GM12878 (cell line): ENCODE measurements around the gene SSNA1. TPM values are rescaled to one million over a fixed set of nuclear protein-coding genes. Genes with fewer than 3 reads are reported as not detected.

ENCODE experiments used
- ATF3 ChIP-seq: IDR thresholded peaks from 2 replicates; pipeline ENCODE4 v1.6.1; 2011; ENCODE audit warnings: low read depth, mild to moderate bottlenecking, low read length, moderate library complexity, borderline replicate concordance; ENCODE audit errors: extremely low read depth
- CBX5 ChIP-seq: sonication (generic); IDR thresholded peaks from 2 replicates; pipeline ENCODE4 v1.6.1; 2016; ENCODE audit warnings: low read depth, moderate library complexity, mild to moderate bottlenecking, inconsistent platforms
- DPF2 ChIP-seq: fragments of 450-650 bp; IDR thresholded peaks from 2 replicates; pipeline ENCODE4 v1.6.1; 2017; ENCODE audit warnings: mild to moderate bottlenecking
- ESRRA ChIP-seq: IDR thresholded peaks from 2 replicates; pipeline ENCODE4 v1.6.1; 2012; ENCODE audit warnings: mild to moderate bottlenecking, low read length, improper control_type of control experiment
- EZH2 ChIP-seq: IDR thresholded peaks from 2 replicates; pipeline ENCODE4 v1.6.1; 2012; ENCODE audit warnings: low read depth, mild to moderate bottlenecking, control low read depth, inconsistent platforms, low read length, borderline replicate concordance; ENCODE audit not compliant: control insufficient read depth
- FOXK2 ChIP-seq: fragments of 450-650 bp; IDR thresholded peaks from 2 replicates; pipeline ENCODE4 v1.6.1; 2017; ENCODE audit warnings: mild to moderate bottlenecking, moderate library complexity
- HCFC1 ChIP-seq: fragments of 150-350 bp; IDR thresholded peaks from 2 replicates; pipeline ENCODE4 v1.6.1; 2014; ENCODE audit warnings: low read length
- IKZF1 ChIP-seq: fragments of 450-650 bp; conservative IDR thresholded peaks from 2 replicates; pipeline ENCODE4 v1.6.1; 2017; ENCODE audit warnings: antibody characterized with exemption, mild to moderate bottlenecking
- IRF4 ChIP-seq: IDR thresholded peaks from 2 replicates; pipeline ENCODE4 v1.6.1; 2011; ENCODE audit warnings: low read depth, low read length
- MTA2 ChIP-seq: fragments of 450-650 bp; IDR thresholded peaks from 2 replicates; pipeline ENCODE4 v1.6.1; 2016; ENCODE audit warnings: low read depth, mild to moderate bottlenecking, moderate library complexity
- PBX3 ChIP-seq: IDR thresholded peaks from 2 replicates; pipeline ENCODE4 v1.6.1; 2011; ENCODE audit warnings: mild to moderate bottlenecking, low read depth, low read length, moderate library complexity; ENCODE audit not compliant: insufficient replicate concordance
- PKNOX1 ChIP-seq: fragments of 450-650 bp; IDR thresholded peaks from 2 replicates; pipeline ENCODE4 v1.6.1; 2016; ENCODE audit warnings: mild to moderate bottlenecking
- RAD21 ChIP-seq: IDR thresholded peaks from 2 replicates; pipeline ENCODE4 v1.6.1; 2011; ENCODE audit warnings: mild to moderate bottlenecking, low read depth, low read length, moderate library complexity; ENCODE audit not compliant: insufficient read depth
- REST ChIP-seq: IDR thresholded peaks from 2 replicates; pipeline ENCODE4 v1.6.1; 2012; ENCODE audit warnings: mild to moderate bottlenecking, low read depth, low read length
- RFX5 ChIP-seq: IDR thresholded peaks from 2 replicates; pipeline ENCODE4 v1.6.1; 2011; ENCODE audit warnings: low read depth, low read length, improper control_type of control experiment
- SPI1 ChIP-seq: IDR thresholded peaks from 2 replicates; pipeline ENCODE4 v1.6.1; 2011; ENCODE audit warnings: low read depth, mild to moderate bottlenecking, low read length, moderate library complexity, borderline replicate concordance; ENCODE audit not compliant: insufficient read depth
- SREBF2 ChIP-seq: IDR thresholded peaks from 2 replicates; pipeline ENCODE4 v1.6.1; 2012; ENCODE audit warnings: mild to moderate bottlenecking, low read length
- SRF ChIP-seq, 2 experiments: IDR thresholded peaks; 2 replicates each; pipeline ENCODE4 v1.6.1; 2011; ENCODE audit warnings: low read depth in 2 of 2, low read length in 2 of 2, mild to moderate bottlenecking in 1 of 2, moderate library complexity in 1 of 2
- ZBTB4 ChIP-seq: fragments of 450-650 bp; formaldehyde crosslinking; IDR thresholded peaks from 2 replicates; pipeline ENCODE4 v1.4.0; 2022; ENCODE audit warnings: mild to moderate bottlenecking, moderate library complexity
- polyA plus RNA-seq, 11 experiments: library from polyadenylated mRNA; depleted of rRNA in 4 of 11; unstranded in 6 of 11; stranded (reverse) in 5 of 11; fragments of >200 nt; fragmentation: Nextera tagmentation in 4 of 11; fragmentation: Illumina TruSeq in 1 of 11; extraction: Ambion mirVana in 4 of 11; extraction: Trizol in 1 of 11; gene quantifications; 1 replicate in 1 of 11; 2 replicates in 10 of 11; pipeline versions ENCODE4 v1.2.1 to v1.2.3, GENCODE V29; 2011 to 2016; ENCODE audit warnings: inconsistent platforms in 2 of 11, missing spikeins in 2 of 11, low read depth in 1 of 11
- total RNA-seq, 4 experiments: library from RNA; depleted of rRNA in 3 of 4; stranded (reverse); fragments of >200 nt in 3 of 4; fragmentation: Illumina TruSeq in 1 of 4; extraction: Trizol in 1 of 4; gene quantifications; 2 replicates each; pipeline versions ENCODE4 v1.2.1 to v1.2.3, GENCODE V29; 2013 to 2021

Gene SSNA1
- total and polyA plus RNA-seq, 10 of the 15 experiments (the other 5 are each of a cell fraction or from before 2014, with no cell fraction given), result 0.63 to 139 (median 78.0) TPM

DNA sequence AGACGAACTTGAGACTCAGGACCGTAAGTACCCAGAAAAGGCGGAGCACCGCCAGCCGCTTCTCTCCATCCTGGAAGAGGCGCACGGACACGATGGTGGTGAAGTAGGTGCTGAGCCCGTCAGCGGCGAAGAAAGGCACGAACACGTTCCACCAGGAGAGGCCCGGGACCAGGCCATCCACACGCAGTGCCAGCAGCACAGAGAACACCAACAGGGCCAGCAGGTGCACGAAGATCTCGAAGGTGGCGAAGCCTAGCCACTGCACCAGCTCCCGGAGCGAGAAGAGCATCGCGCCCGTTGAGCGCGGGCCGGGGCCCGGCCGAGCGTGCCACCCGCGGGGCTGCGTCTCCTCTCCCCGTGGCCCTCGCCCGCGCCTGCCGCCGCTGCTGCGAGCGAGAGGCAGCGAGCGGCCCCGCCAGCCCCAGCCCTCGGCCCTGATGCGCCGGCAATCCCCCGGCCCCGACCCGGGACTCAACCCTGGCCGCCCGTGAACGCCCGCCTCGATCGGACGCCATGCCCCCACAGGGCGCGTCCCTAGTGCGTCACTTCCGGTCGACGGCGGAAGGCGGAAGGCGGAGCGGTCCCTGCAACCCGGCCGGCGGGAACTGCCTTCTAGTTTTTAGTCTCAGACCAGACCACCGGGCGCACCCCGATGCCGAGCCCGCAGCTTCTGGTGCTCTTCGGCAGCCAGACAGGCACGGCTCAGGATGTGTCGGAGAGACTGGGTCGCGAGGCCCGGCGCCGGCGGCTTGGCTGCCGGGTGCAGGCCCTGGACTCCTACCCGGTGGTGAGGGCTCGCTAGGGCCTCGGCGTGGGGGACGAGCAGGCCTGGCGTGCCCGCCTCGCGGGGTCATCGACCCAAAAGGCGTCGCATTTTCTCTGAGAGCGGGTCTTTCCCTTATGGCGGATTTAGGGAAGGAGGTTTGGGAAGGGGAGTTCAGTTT, 16.9 kb downstream of the SSNA1 start, which contains the start of the genes NDOR1 and TMEM203 (continued):
- TF ChIP-seq PBX3 (no peak), IKZF1 (peak; percentile 87), SREBF2 (no peak), EZH2 (no peak), MTA2 (no peak), ZBTB4 (CRISPR knock-in tag) (no peak), HCFC1 (peak; percentile 82), SRF (IDR thresholded peaks at IDR 0.05; ENCODE audit: low read depth in 2 of 2, low read length in 2 of 2) (peak; percentile 57 to 93), DPF2 (peak; percentile 82), FOXK2 (no peak), ATF3 (peak; percentile 79; the same call in 1 of the 2 replicates), REST (no peak), CBX5 (no peak), RFX5 (no peak), IRF4 (no peak), RAD21 (no peak), ESRRA (no peak), PKNOX1 (no peak), SPI1 (no peak; the same call in 1 of the 2 replicates)
